NK-92 treated with Interleukin-12 subunit alpha and Interleukin-12 subunit beta, amount 100 ng/mL, for 24 hours (cell line): ENCODE results near the gene AGRP.

Source experiments
- DNase-seq: peaks from one replicate; lab custom pipeline; 2025; lab: John Stamatoyannopoulos, UW

Gene AGRP

DNA sequence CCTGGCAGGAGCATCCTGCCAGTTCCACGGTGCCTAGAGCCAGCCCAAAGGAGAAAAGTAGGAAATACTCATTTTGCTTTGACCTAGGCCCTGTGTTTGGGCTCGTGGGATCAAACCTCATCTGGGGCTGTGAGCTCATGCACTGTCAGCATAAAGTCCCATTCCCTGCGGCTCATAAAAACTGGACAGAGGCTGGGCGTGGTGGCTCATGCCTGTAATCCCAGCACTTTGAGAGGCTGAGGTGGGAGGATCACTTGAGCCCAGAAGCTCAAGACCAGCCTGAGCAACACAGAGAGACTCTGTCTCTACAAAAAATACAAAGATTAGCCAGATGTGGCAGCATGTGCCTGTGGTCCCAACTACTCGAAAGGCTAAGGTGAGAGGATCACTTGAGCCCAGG is 20.3 kb downstream of the AGRP start:
- DNase-seq: no peak

DNA sequence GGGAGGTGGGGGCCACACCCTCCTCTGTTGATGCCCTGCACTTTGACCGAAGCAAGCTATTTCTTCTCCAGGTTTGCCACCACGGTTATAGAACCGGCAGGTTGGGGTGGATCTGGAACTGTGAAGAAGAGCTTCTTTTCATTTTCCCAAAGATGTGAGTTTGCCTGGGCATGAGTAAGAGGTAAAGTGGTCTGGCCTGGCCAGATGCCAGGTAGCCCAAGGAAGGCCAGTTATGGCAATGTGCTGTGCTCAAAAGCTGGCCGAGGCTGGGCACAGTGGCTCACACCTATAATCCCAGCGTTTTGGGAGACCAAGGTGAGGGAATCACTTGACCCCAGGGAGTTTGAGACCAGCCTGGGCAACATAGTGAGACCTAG is 21.1 kb downstream of the AGRP start:
- no peak for DNase-seq

DNA sequence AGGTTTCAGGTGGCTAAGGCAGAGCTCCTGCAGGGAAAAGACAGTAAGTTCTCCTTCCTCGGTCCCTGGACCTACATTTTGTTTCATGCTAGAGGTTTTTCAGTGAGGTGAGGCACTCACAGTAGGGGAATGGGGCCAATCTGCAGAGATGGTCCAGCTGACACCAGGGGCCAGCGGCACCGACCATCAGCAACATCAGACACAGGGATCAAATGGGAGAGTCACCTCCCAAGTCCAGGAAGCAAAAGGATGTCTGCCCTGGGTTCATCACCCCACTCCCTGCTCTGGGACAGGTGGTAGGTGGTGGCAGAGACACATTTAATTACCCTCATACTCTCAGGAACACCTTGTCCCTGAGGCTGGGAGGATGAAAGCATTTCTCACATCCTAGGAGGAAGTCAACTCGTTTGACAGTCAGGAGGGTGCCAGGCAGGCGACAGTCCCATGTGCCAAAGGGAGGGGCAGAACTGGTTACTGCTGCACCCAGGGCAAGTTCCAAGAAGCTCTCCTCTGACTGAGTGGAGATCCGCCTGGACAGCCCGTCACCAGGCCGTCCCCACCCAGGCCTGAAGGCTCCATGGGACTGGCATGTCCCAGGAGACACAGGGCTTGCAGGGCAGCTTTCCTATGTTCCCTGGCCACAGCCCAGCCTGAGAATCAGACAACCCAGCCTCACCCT is 21.6 kb downstream of the AGRP start:
- no peak for DNase-seq

DNA sequence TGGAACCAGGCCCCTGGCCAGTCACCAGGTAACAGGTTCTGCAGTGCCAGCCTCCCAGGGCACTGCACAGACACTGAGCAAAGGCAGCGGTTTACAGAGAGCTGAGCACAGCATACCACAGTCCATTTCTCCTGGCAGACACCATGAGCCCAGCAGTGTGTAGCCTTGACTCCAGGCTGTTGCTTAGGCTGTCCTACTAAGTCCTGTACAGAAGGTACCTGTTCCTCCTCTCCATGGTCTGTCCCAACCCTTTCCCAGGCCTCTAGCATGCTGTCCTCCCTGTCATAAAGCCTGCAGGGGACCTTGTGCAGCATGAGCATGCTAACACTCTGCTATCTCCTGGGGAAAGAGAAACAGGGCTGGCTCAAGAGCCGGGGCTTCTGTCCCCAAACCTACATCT is 22.4 kb downstream of the AGRP start:
- no peak for DNase-seq

DNA sequence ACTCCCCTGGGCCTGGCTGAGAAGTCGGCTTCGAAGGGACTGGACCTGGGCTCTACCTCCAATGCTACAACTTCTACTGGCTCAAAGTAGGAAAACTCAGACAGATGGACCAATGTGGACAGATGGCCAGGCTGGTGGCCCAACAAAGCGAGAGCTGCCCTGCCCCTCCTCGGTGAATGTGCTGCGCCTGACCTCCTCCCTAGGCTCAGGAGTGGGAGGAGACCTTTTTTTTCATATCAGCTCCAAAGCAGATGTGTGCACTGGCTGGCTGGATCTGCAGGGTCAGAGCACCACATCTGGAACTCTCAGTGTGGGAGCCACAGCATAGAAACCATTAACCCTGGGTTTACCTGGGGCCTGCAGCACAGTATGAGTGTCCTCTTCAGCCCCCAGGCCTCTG is 23.2 kb downstream of the AGRP start:
- no peak for DNase-seq

DNA sequence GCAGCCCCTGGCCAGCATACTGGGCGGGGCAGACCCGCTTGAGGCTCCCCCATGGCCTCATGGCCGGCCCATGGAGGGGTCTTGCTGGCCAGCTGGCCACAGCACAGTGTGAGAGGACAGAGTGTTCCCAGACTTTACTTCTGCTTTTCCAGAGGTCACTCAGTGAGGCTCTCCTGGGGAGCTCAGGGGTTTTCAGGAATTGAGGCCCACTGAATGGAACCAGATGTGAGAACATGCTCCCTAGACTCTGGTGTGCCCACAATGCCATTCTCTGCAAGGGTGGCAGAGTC is 23.5 kb downstream of the AGRP start:
- no peak for DNase-seq

DNA sequence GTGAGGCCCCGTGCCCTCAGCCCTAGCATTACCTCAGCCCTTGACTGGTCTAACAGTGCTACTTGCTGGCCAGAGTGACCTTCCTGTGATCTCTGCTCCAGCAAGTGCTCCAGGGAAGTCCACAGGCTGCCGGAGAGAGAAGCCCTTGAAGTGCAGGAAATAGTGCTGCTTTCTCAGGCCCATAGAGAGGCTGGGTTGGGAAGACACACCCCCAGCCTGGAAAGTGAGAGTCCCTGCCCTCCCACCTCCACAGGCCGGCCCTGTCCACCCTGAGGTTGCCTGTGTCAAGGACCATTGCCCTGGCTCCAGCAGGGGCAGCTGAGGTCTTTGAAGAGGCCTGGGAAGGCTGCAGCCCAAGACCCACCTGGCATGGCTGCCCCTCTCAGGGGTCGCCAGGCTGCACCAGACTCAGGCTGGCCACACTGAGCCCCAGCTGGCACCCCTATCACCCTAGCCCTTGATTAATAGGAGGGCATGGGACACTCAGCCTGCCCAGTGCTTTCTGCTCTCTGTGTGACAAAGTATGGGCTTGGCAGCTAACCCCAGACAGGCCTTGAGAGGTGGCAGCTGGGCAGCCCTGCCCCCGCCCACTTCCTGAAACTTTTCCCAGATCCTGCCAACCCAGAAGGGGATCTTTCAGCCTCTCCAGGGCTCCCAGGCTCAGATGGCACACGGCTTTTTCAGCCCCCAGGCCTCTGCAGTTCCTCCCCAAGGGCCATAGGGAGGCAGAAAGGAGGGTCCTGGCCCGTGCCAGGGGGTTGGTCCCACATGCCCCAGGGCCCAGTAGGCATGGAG is 24.1 kb downstream of the AGRP start:
- no peak for DNase-seq

DNA sequence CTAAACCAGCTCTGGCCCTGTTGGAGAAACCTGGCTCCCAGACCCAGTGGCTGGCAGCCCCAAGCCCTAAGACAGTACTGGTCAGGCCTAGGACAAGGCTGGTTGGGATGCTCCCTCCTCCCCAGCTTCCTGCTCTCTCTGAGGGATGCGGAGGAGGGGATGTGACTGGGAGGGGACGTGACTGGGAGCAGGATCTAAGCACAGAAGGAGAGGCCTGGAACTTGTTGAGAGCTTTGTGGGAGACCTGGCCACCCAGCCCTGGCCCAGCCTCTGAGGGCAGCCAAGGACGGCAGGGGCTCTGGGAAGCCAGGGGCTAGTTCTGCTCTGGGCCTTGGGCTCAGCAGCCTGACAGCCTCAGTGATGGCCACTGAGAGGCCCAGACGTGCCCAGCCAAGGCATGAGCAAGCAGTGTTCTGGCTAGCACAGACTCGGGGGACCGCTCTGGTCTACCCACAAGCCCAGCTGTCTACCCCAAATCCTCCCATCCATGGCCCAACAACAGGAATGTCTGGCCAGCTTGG is 25.2 kb downstream of the AGRP start:
- DNase-seq: no peak

DNA sequence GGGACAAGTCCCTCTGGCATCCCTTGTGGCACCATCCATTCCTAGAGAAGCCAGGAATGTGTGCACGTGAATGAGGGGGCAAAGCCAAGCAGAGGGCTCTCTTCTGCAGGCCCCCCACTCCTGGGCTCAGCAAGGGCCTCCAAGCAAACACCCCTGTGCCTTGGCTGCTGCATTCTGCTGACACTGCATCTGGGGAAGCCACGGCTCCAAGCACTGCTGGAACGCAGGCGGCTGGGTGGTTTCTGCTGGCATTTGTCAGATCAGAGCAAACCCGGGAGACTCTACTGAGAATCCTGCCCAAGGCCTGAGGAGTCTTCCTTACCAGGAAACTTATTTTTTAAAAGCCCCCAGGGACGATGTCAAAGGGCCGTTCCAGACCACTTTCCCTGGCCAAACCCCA is 25.7 kb downstream of the AGRP start:
- no peak for DNase-seq

DNA sequence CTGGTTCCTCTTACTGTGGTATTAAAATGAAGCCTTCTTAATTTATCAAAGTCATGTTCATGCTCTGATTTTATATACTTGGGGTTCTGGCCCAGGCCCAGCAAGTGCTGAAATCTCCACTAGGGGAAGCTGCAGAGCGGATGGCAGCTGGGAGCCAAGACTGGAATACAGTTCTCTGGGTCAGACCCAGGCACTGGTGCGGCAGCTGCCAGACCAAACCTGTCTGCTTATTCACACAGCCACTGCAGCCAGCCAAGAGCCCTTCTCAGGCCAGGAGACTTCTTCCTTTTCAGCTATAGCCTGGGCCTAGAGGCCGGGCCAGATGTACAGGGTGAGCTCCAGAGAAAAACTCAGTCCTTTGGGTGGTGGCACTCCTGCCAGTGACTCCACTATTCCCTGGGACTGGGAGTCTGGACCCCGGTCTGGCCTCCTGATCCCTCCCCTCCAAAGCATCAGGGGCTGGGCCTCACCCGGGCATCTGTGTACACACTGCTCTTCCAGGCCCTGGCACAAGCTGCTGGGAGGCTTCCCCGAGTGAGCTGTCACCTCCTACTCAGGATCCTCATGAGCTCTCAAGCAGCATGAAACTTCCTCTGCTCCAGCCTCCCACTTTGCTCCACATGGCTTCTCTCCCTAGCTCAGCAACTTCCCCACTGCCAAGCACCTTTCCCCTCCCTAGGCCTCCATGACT is 26.8 kb downstream of the AGRP start:
- DNase-seq: no peak

DNA sequence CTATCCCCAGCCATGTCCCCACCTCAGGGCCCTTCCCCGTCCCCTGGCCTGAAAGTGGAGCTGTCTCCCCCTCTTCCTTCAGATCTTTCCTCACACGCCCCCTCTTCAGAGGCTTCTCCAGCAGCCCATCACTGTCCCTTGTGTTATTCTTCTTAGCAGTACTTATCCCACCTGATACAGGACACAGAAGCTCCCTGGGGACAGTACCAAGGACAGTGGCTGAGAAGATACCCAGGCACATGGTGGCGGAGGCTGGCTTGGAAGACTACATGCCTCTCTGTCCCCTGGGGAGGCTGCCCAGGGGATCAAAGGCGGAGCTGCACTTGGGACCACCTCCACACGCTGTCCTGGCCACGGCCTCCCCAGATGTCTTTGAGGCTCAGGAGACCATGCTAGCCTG is 28.5 kb downstream of the AGRP start:
- DNase-seq: no peak

DNA sequence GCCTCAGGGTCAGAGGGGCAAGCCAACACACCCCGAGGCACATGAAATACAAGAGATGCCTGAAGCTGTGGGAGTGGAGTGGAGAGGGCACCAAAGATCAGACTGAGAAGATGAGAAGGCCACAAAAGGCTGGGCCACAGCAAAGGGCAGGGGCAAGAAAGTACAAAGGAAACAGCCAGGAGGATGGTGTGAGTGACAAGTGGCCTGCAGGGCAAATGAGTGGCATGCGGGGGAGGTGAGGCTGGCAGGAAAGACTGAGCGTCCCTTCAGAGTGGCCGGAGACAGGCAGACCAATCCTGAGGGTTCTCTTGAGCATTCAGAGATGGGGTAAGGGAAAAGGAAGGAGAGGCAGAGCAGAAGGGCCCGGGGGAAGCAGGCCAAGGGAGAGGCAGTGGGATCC is 29.2 kb downstream of the AGRP start:
- no peak for DNase-seq

DNA sequence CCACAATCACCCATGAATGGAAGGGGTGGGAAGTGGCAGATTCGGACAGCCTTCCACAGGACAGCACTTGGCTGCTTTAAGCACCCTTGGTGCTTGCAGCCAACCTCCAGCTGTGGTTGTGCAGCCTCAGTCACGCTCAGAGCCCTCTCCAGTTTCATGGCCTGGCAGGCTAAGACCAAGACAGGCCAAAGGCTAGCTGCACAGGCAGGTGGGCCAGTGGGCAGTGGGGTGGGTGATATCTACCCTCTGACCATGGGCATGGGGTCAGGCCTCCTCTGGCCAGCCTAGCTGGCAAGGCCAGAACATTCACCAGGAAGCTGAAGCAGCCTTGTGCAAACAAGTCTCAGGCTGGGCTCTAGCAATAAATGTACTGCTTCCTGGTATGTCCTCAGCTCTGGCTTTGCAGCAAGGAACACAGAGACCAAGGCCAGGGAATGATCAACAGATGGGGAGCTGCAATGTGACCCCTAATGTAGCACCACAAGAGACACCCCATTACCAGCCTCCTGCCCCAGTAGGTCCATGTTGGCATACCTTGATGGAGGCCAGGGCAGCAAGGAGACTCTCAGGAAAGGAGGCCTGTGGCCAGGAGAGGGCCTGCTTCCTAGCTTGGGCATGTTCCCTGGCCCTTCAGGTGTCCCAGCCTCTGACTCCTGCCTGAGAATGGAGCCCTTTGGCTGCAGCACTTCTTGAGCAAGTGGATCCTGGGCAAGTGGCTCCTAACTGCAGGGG is 31.5 kb downstream of the AGRP start:
- no peak for DNase-seq

DNA sequence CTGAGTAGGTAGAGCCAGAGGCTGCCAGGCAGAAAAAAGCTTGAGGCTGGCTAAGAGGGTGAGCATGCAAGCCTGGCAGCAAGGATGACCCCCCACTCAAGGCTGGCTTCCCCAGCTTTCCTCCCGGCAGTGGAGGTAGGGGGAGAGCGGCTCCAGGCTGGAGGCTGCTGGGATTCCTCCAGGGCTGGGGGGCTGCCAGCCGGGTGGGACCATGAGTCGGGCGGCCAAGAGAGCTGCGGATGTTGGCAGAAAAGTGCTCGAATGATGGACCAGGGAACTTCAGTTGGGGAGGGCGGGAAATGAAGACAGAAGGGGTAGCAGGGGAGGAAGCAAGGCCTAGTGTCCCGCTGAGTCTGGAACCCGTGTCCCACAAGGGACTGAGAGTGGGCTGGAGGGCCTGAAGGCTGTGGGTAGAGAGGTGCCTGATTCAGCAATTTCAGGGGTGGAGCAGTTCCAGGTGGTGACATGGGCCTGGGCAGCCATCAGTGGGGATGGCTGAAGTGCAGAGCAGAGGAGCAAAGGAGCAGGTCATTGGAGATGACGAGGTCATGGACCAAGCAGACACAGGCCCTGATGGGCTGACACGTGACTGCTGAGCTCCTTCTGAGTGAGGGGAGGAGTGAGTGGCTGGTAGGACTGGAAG is 32.2 kb downstream of the AGRP start:
- DNase-seq: no peak

DNA sequence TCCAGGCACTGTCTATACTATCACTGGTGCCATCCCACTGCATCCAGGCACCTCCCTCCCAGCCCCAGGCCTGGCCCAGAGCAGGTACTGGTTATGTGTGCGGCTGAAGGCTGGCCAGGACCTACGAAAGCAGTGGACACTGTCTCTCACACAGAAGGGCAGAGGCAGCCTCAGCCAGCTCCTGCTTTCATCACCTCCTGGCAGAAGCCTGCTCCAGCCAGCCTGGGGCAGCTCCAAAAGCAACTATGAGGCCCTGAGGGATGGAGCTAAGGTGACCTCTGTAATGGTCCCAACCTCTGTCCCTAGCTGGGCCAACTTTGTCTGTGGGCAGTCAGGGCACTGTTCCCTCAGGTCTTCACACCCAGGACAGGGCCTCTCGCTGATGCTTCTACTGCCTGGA is 33.6 kb downstream of the AGRP start:
- no peak for DNase-seq

DNA sequence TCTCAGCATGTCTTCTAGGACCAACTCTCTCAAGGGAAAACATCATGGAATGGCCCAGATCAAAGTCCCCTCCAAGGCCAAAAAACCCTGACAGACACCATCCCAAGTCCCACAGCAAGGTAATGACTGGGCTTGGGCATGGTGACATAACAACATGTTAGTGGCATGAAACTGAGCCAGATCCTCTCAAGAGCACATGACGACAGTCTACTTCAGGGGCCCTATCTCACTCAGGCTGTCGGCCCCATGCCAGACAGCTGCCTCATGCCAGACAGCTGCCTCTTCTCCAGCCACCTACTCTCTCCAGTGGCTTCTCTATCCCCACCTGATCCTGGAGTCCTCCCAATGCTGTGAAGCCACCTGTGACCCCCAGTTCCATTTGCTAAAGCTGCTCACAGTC is 34.0 kb downstream of the AGRP start:
- no peak for DNase-seq

DNA sequence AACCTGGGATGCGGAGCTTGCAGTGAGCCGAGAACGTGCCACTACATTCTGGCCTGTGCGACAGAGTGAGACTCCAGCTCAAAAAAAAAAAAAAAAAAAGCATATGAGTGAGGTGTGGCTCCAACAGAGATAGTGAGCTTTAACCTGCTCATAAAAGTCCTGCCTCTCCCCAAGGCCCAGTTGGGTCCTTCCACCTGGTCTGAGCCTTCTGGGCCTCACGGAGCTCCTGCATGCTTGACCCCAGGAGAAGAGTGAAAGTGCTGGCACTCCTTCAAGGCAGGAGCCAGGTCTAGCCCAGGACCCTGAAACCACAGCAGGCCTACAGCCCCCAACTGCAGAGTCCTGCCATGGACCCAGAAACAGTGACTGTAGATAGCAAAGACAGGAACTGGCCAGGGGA is 34.8 kb downstream of the AGRP start:
- DNase-seq: no peak

DNA sequence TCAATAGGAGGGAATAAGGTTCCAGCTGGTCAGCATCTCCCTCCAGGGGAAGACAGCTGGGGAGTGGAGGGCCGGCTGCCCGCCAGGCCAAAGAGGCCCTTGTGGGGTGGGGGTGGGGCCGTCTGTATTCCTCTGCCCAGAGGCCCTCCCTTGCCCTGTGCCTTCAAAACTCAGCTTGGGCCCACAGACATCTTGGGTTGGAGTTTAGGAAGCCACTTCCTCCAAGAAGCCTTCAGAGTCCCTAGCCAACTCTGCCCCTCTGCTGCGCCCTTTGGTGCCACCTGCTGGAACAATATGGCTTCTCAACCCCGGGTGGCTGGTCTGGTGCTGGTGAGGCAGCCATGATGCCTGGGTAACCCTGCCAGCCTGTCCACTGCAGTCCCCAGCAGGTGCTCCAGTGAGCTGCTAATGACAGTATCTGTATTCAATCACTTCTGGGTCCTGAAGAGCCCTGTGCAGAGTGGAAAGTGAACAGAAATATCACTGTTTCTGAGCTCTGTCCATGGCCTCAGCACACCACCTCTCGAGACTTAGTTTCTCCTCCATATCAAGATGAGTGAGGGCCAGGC is 35.8 kb downstream of the AGRP start:
- peak; percentile 26 for DNase-seq

DNA sequence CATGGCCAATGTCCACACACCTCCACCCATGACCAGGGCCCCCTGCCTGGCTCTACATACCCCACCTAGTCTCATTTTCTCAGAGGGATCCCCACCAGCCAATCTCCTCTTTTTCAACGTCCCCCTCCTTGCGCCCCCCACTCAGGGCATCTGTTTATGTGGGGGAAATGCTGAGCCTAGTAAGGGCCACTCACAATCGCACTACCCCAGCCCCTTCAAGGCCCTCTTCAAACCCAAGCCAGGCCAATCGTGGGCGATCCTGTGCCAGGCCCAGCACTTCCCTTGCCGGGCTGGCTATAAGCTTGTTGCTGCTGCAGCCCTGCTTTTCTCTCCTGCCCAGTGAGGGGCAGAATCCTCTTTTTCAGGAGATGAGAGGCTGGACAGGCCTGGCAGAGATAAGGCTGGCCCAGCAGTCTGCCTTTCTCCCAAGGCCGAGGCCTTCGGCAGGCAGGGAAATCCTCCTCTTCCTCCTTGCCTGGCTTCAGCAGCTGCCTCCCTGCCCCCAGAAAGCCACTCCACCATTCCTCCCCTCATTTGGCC is 36.3 kb downstream of the AGRP start:
- no peak for DNase-seq

DNA sequence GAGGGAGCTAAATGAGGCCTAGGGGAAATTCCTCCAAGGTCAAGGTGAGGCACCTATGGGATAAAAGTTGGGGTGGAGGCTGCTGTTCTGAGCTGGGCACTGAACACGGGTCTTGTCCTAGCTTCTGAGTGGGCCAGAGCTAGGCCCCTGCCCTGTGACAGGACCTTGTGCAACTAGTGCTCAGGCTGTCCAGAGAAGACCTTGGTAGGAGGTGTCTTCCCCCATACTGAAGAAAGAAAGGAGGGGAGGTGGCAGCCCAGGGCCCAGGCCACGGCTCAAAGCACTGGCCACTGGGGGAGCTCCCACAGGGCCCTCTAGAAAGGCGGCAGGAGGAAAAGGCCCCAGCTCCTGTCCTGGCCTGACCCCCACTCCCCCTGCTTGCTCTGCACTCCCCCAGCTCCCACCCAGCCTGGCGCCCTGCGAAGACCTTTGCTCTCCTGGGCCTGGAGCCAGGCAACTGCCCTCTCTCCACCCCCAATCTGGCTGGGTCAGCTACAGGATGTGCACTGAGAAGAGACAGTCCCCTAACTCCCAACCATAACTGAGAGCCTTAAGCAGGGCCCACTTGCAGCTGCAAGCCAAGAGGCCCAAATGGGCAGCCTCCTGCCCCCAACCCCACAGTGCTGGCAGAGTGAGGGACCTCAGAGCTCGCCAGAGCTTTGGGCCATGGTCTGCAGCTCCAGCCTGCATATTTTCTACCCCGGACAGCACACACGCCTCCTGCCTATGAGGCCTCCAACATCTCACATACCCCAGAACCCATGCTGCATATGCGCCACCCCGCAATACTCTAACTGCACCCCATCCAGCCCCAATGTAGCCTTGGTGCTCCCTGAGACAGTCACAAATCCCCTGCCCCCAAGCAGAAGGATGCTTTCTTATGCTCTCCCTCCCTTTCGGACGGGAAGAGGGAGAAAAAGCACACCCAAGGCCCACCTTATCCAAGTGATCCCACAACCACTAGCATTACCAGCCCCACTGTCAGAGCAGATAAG is 37.1 kb downstream of the AGRP start:
- no peak for DNase-seq
